ENCODE measurements around the gene PSAPL1. TPM values are rescaled to one million over a fixed set of nuclear protein-coding genes. Genes with fewer than 3 reads are reported as not detected.

PSAPL1 gene
- total RNA-seq, 1 donor from 2014 or later, result not detected

- peaks cover 41% of the 10 kb centered on the region for H3K27me3 Mint-ChIP-seq (ENCODE audit: low read depth)
- peaks cover 6% of the 10 kb centered on the region for H3K36me3 Mint-ChIP-seq (ENCODE audit: low read depth)
- no peak overlapping the region for H3K27ac Mint-ChIP-seq (ENCODE audit: unreplicated experiment)
- H3K4me3 Mint-ChIP-seq (ENCODE audit: unreplicated experiment), result no peak overlapping the region
- peaks cover 8% of the 10 kb centered on the region for H3K9me3 Mint-ChIP-seq (ENCODE audit: low read depth)
- DNase-seq (ENCODE audit: low spot score), result no peak
- no peak for TF ChIP-seq CTCF (IDR thresholded peaks at IDR 0.05)
- peaks cover 35% of the 10 kb centered on the region for H3K4me1 Mint-ChIP-seq (ENCODE audit: low read depth)
Observed at GRCh38 chr4:7397206-7398103, 37.3 kb downstream of the PSAPL1 start.

- no peak for TF ChIP-seq CTCF (IDR thresholded peaks at IDR 0.05)
- H3K4me1 Mint-ChIP-seq (ENCODE audit: low read depth), result peaks cover 36% of the 10 kb centered on the region
- peaks cover 40% of the 10 kb centered on the region for H3K27me3 Mint-ChIP-seq (ENCODE audit: low read depth)
- H3K9me3 Mint-ChIP-seq (ENCODE audit: low read depth), result peaks cover 8% of the 10 kb centered on the region
- peaks cover 6% of the 10 kb centered on the region for H3K36me3 Mint-ChIP-seq (ENCODE audit: low read depth)
- no peak for DNase-seq (ENCODE audit: low spot score)
- no peak overlapping the region for H3K27ac Mint-ChIP-seq (ENCODE audit: unreplicated experiment)
- H3K4me3 Mint-ChIP-seq (ENCODE audit: unreplicated experiment), result no peak overlapping the region
Observed at GRCh38 chr4:7396186-7396910, 38.4 kb downstream of the PSAPL1 start.

- Mint-ChIP-seq H3K27me3 (ENCODE audit: low read depth) (peaks cover 40% of the 10 kb centered on the region), H3K36me3 (ENCODE audit: low read depth) (peaks cover 2% of the 10 kb centered on the region), H3K4me3 (ENCODE audit: unreplicated experiment) (no peak overlapping the region), H3K9me3 (ENCODE audit: low read depth) (peaks cover 2% of the 10 kb centered on the region), H3K27ac (ENCODE audit: unreplicated experiment) (no peak overlapping the region), H3K4me1 (ENCODE audit: low read depth) (peaks cover 36% of the 10 kb centered on the region)
- no peak for DNase-seq (ENCODE audit: low spot score)
- no peak for TF ChIP-seq CTCF (IDR thresholded peaks at IDR 0.05)
Observed at GRCh38 chr4:7395645-7396044, 39.1 kb downstream of the PSAPL1 start.

- Mint-ChIP-seq H3K36me3 (ENCODE audit: low read depth) (no peaks in the 10 kb centered on the region), H3K9me3 (ENCODE audit: low read depth) (no peaks in the 10 kb centered on the region), H3K27me3 (ENCODE audit: low read depth) (peaks cover 40% of the 10 kb centered on the region), H3K4me3 (ENCODE audit: unreplicated experiment) (no peak overlapping the region), H3K4me1 (ENCODE audit: low read depth) (peaks cover 36% of the 10 kb centered on the region), H3K27ac (ENCODE audit: unreplicated experiment) (no peak overlapping the region)
- no peak for TF ChIP-seq CTCF (IDR thresholded peaks at IDR 0.05)
- DNase-seq (ENCODE audit: low spot score), result peak; percentile 43
Observed at GRCh38 chr4:7394681-7395451, 39.9 kb downstream of the PSAPL1 start.
